Karpas-422 (cell line): ENCODE results near the gene PPP2R2D. TPM values are rescaled to one million over a fixed set of nuclear protein-coding genes. Genes with fewer than 3 reads are reported as not detected.

Experiments
- DNase-seq: peaks from one replicate; pipeline ENCODE4 v3.0.0-alpha.2; 2015
- H2AFZ ChIP-seq: fragments of 200-600 bp; sonication (generic); 2 replicates; pipeline ENCODE4 v1.6.1; 2014; ENCODE audit warnings: antibody characterized with exemption, low read length, mixed read lengths
- H3K27ac ChIP-seq: fragments of 200-600 bp; sonication (generic); 2 replicates; pipeline ENCODE4 v1.5.1; 2014; ENCODE audit warnings: mild to moderate bottlenecking, low read length, moderate library complexity
- H3K27me3 ChIP-seq: fragments of 200-600 bp; sonication (generic); 2 replicates; pipeline ENCODE4 v1.6.1; 2014; ENCODE audit warnings: low read length, mixed read lengths
- H3K36me3 ChIP-seq: fragments of 200-600 bp; sonication (generic); 2 replicates; pipeline ENCODE4 v1.6.1; 2014; ENCODE audit warnings: low read length, mixed read lengths; ENCODE audit not compliant: insufficient read depth
- H3K4me1 ChIP-seq: fragments of 200-600 bp; sonication (generic); 2 replicates; pipeline ENCODE4 v1.6.1; 2014; ENCODE audit warnings: mild to moderate bottlenecking, low read length, mixed read lengths
- H3K4me2 ChIP-seq: fragments of 200-600 bp; sonication (generic); 2 replicates; pipeline ENCODE4 v1.6.1; 2014; ENCODE audit warnings: low read length, low read depth, mild to moderate bottlenecking; ENCODE audit not compliant: poor library complexity, severe bottlenecking
- H3K4me3 ChIP-seq: fragments of 200-600 bp; sonication (generic); 2 replicates; pipeline ENCODE4 v1.5.1; 2014; ENCODE audit warnings: mild to moderate bottlenecking, antibody characterized with exemption, low read length, mixed read lengths
- H3K79me2 ChIP-seq: fragments of 200-600 bp; sonication (generic); 2 replicates; pipeline ENCODE4 v1.6.1; 2014; ENCODE audit warnings: mild to moderate bottlenecking, low read length, mixed read lengths
- H3K9ac ChIP-seq: fragments of 200-600 bp; sonication (generic); 2 replicates; pipeline ENCODE4 v1.6.0; 2014; ENCODE audit warnings: low read length
- H3K9me2 ChIP-seq: fragments of 200-600 bp; sonication (generic), shearing (Covaris generic); replicated peaks from 2 replicates; pipeline ENCODE4 v1.6.0; 2014; ENCODE audit warnings: mild to moderate bottlenecking, low read length, moderate library complexity; ENCODE audit not compliant: insufficient read depth
- H3K9me3 ChIP-seq: fragments of 300-700, 200-600 bp; sonication (generic); 2 replicates; pipeline ENCODE4 v1.6.1; 2014; ENCODE audit warnings: low read length, mixed read lengths
- H4K20me1 ChIP-seq: fragments of 200-600 bp; sonication (generic); 2 replicates; pipeline ENCODE4 v1.6.1; 2014; ENCODE audit warnings: mild to moderate bottlenecking, antibody characterized with exemption, low read length, low read depth; ENCODE audit not compliant: insufficient read depth
- total RNA-seq: library from RNA; depleted of rRNA; stranded (reverse); fragments of >200 nt; shearing (Covaris generic); gene quantifications from 2 replicates; pipeline ENCODE4 v1.2.3, GENCODE V29; 2014; ENCODE audit warnings: low replicate concordance; rRNA removed

Gene PPP2R2D
- total RNA-seq, 1 experiment from 2014 or later, result 32.9 TPM

DNA sequence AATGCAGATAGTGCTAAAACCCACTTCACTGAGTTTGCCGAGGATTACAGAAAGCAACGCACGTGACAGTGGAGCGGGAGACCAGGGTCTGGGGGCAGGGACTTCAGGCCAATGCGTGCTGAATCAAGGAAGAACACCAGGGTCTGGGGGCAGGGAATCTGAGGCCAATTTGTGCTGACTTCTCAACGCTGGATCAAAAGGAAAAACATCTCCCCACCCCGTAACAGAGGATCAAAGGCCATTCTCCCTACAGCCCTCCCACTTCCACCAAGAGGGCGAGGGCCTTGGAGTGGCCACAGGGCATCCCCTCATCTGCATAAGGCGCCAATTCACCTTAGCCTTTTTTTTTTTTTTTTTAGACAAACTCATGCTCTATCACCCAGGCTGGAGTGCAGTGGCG lies 103.2 kb downstream of the PPP2R2D start:
- Histone ChIP-seq H3K4me1 (peaks cover 8% of the 10 kb centered on the region), H3K27me3 (no peaks in the 10 kb centered on the region), H4K20me1 (no peaks in the 10 kb centered on the region), H3K9ac (no peak overlapping the region), H3K36me3 (no peaks in the 10 kb centered on the region), H3K4me2 (no peak overlapping the region), H3K4me3 (no peak overlapping the region), H3K27ac (no peak overlapping the region), H3K9me3 (no peaks in the 10 kb centered on the region), H3K9me2 (no peaks in the 10 kb centered on the region), H2AFZ (no peak overlapping the region), H3K79me2 (no peaks in the 10 kb centered on the region)
- no peak for DNase-seq

- H2AFZ ChIP-seq, result no peak overlapping the region
- DNase-seq, result no peak
- peaks cover 8% of the 10 kb centered on the region for H3K4me1 ChIP-seq
- no peaks in the 10 kb centered on the region for H3K9me2 ChIP-seq
- H3K27ac ChIP-seq, result no peak overlapping the region
- H3K9ac ChIP-seq, result no peak overlapping the region
- no peak overlapping the region for H3K4me2 ChIP-seq
- no peak overlapping the region for H3K4me3 ChIP-seq
- H3K9me3 ChIP-seq, result no peaks in the 10 kb centered on the region
- H3K27me3 ChIP-seq, result no peaks in the 10 kb centered on the region
- no peaks in the 10 kb centered on the region for H3K79me2 ChIP-seq
- H4K20me1 ChIP-seq, result no peaks in the 10 kb centered on the region
- no peaks in the 10 kb centered on the region for H3K36me3 ChIP-seq
These were observed 104.3 kb downstream of the PPP2R2D start for GRCh38 chr10:132005147-132005546.

DNA sequence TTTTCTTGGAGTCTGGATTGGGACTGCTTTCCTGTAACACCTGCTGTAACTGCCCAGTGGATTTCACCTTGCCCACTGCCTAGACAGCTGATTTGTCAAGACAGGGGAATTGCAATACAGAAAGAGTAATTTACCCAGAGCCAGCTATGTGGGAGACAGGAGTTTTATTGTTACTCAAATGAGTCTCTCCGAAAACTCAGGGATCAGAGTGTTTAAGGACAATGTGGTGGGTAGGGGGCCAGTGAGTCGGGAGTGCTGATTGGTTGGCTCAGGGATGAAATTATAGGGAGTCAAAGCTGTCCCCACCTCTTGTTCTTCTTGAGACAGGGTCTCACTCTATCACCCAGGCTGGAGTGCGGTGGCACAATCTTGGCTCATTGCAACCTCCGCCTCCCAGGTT lies 106.2 kb downstream of the PPP2R2D start:
- H4K20me1 ChIP-seq, result no peaks in the 10 kb centered on the region
- H3K27ac ChIP-seq, result no peak overlapping the region
- H3K4me2 ChIP-seq, result no peak overlapping the region
- H3K4me3 ChIP-seq, result no peak overlapping the region
- DNase-seq, result no peak
- no peaks in the 10 kb centered on the region for H3K27me3 ChIP-seq
- H3K79me2 ChIP-seq, result no peaks in the 10 kb centered on the region
- no peaks in the 10 kb centered on the region for H3K36me3 ChIP-seq
- no peaks in the 10 kb centered on the region for H3K9me3 ChIP-seq
- H3K4me1 ChIP-seq, result no peaks in the 10 kb centered on the region
- no peaks in the 10 kb centered on the region for H3K9me2 ChIP-seq
- H2AFZ ChIP-seq, result no peak overlapping the region
- no peak overlapping the region for H3K9ac ChIP-seq

DNA sequence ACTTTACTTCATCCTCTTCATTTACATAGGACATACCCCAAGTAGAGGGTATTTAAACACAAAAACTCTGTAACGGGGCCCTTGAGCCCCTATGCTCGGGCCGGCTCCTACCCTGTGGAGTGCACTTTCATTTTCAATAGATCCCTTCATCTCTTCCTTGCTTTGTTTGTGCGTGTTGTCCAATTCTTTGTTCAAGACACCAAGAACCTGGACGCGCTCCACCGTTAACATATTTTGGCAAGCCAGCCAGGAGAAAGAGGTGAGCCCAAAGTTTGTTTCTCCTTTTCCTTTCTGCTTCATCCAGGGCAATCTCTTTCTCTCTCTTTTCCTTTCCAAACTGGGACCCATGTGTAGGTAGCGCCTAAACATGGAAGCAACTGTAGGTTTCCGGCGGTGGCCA lies 106.9 kb downstream of the PPP2R2D start:
- Histone ChIP-seq H3K9ac (no peak overlapping the region), H3K27me3 (no peaks in the 10 kb centered on the region), H3K4me3 (no peak overlapping the region), H3K9me3 (no peaks in the 10 kb centered on the region), H3K27ac (no peak overlapping the region), H3K4me1 (no peaks in the 10 kb centered on the region), H3K4me2 (no peak overlapping the region), H2AFZ (no peak overlapping the region), H3K36me3 (no peaks in the 10 kb centered on the region), H3K9me2 (no peaks in the 10 kb centered on the region), H4K20me1 (no peaks in the 10 kb centered on the region), H3K79me2 (no peaks in the 10 kb centered on the region)
- no peak for DNase-seq

Other genes starting within 250 kb of the PPP2R2D start
- not detected in 2 replicates for gene BNIP3, start 80.9 kb downstream of the PPP2R2D start, total RNA-seq
- gene JAKMIP3, start 164.9 kb downstream of the PPP2R2D start, total RNA-seq, result 0.07 TPM in 1 of 2 replicates, not detected in the other